Fibroblast of skin of right biceps (primary cell): ENCODE results near the gene PBX1.

Source experiments
- DNase-seq: peaks from one replicate; pipeline ENCODE4 v3.0.0-alpha.2; 2013

Gene PBX1

GRCh38 chr1:164735315-164736052 is 176.5 kb downstream of the PBX1 start:
- peak; percentile 63 for DNase-seq

DNA sequence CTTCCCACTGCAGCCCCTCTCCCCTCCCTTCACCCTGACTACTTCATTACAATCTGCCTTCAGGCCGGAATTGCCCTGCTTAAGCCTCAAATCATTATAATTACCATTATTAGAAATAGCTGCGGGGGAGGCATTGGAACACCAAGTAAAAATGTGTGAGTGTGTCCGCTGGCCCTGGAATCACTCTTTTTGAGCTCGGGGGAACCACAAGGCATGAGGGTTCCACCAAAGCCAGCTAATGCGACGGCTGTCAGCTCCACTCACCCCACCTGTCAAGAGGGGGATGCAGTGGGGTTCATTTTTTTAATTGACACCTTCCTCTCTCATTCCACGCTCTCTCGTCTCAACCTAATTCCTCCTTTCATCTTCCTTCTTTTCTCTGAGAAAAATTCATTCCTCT is 177.2 kb downstream of the PBX1 start:
- no peak for DNase-seq

GRCh38 chr1:164739189-164739588 is 180.2 kb downstream of the PBX1 start:
- DNase-seq, result no peak

GRCh38 chr1:164740000-164740526 is 181.1 kb downstream of the PBX1 start:
- no peak for DNase-seq

- no peak for DNase-seq
Observed at GRCh38 chr1:164742745-164743144, 183.8 kb downstream of the PBX1 start.

- no peak for DNase-seq
Observed at GRCh38 chr1:164743976-164744375, 185.0 kb downstream of the PBX1 start.

GRCh38 chr1:164745736-164746135 is 186.8 kb downstream of the PBX1 start:
- DNase-seq, result no peak

GRCh38 chr1:164746632-164747031 is 187.6 kb downstream of the PBX1 start:
- DNase-seq, result no peak

DNA sequence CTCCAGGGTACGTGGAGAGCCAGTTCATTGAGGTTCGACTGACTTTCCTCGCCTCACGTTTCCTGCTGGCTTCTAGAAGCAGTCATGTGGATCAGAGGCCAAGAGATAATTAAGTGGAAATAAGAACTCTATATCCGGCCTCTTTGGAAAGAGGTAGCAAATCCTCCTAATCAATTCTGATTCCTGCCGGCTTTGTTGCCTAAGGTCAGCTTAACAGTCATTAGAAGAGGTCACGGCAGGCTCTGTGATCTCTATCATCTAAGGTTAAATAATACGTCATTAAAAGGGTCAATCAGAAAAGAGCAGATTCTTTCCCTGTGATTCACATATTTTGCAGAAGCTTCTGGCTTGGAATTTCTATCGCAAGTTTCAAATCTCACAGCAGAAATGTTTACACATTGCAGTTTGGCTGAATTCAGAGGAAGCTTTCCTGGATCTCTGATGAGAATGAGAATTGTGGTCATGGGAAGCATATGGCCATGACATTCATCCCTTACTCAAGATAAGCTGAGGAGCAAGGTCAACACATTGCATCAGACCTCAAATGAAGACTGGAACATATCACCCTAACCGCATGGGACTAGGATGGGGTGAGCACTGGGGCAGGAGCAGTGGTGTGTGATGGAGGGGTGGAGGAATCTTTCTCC is 189.4 kb downstream of the PBX1 start:
- DNase-seq, result peak; percentile 90

DNA sequence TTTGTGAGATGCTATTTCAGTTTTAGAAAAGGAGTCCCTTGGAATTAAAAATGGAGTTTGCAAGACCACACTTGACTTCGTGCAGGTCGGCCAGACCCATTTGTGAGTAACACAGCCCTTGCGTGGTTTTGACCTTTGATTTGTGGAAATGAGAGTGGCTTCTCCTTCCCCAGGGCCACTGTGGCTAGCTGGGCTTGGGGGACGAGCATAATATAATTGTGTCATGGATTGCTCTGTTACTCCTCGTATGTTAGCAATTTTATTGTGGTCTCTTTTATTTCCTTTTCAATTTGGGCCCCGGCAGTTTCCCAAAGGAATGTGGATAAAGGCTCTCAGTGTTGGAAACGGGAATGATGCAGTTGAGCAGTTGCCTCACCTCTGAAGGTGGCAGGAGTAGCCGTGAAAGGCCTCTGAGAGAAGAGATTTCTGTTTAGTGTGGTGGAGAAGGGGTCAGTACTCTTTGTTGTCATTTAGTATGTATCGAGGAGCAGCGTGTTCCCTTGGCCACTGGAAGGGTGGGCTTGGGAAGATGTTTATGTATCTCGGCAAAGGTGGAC is 194.6 kb downstream of the PBX1 start:
- DNase-seq, result peak; percentile 60

- peak; percentile 49 for DNase-seq
Observed at GRCh38 chr1:164754088-164754600, 195.2 kb downstream of the PBX1 start.

DNA sequence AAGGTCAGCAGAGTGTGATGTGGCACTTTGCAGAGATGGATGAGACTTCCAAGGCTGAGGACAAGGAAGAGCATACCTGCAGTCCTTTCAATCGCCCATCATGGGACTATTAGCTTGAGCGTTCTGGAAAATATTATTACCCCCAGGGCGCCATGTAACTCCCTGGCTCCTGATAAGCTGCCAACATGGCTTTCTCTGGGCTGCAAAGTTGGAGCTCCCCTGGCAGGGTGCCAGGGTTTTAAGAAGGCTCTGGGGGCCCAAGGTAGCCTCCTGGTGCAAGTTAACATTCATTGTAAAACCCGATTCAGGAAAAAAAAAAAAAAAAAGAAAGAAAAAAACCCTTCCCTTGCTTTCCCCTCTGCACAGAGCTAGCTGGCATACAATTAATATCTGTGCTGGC is 196.7 kb downstream of the PBX1 start:
- DNase-seq, result no peak

DNA sequence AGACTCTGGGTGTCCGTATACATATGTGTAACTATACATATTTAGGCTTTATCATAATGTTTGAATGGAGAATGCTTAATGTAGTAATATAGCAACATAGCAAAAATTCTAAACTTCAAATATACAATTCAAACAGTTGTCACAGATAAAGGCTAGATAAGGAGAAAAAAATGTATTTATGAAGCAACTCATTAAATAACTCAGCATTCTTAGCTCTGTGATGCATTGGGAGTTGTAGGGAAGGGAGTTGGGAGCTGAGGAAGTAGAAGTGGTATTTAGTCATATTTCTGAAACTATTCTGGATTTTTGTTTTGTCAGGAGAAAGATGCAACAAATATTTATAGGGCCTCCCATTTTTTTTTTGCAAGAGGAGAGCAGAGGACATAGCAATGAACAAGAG is 197.8 kb downstream of the PBX1 start:
- no peak for DNase-seq

DNA sequence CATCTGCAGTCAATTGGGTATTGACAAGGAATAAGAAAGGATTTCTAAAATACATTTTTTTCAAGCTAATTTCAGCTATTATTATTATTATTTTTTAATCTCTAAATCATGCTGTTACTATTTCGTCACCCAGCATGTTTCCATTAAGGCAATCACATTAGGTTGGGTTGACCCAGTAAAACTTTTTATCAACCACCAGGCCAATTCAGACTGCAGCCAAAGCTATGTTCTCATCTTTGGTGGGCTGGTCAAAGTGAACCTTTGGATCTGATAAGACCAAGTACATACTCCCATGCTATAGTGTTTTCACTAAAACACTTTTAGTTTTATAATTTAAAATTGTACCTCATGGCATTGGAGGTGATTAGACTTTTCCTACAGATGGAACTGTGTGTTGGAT is 198.6 kb downstream of the PBX1 start:
- DNase-seq, result no peak

GRCh38 chr1:164759144-164759920 is 200.3 kb downstream of the PBX1 start:
- no peak for DNase-seq

DNA sequence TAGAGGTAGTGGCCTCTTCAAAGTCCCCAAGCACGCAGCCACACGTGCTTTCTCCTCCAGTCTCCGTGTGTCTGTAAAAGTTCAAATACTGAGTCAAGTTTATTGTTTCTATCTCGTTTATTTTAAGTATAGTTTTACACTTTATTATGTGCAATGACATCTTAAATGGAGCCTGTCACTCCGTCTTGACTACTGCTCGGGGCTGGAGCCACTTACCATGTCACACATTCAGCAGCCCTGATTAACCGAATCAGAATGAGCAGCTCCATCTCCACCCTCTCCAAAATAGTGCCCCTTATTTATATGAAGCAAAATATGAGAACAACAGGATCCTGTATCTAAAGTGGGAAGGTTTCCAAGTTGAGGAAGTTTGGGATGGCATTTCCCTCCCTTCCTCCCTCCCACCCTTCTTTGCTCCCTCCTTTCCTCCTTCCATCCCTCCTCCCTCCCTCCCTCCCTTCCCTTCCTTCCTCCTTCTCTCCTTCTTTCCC is 201.0 kb downstream of the PBX1 start:
- no peak for DNase-seq

DNA sequence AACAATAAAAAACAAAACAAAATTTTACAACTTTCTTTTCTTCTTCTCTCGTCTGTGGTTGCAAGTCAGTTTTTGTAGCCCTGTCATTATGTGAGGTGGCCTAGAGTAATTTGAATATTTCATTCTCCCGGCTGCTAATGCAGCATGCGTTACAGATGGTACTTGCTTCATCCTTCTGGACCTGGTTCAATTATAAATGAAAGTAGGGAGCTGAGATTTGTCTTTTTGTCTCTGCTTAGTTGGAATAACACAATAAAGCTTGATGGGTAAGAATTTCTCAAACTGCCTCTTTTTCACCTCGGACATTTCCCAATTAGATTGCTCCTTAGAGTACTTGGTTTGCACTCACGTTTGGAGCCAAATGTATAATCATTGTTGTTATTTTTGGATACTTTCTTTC is 201.6 kb downstream of the PBX1 start:
- DNase-seq, result no peak

DNA sequence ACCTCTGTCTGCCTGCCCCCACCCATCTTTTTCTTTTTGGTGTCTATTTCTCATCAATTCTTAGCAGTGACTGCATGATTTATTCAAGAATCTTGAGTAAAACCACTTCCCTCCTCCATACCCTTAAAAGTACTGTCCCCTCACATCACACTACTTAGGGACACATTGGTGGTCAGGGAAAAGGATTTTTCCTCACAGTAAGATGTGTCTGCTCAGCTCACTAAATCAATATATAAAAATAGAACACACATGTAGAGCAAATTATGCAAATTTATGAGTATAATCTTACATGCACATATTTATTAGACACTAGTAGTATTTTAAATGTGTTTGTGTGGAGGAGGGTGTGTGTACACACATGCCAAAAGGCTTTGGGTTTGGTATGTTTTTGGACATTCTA is 202.0 kb downstream of the PBX1 start:
- DNase-seq, result no peak

DNA sequence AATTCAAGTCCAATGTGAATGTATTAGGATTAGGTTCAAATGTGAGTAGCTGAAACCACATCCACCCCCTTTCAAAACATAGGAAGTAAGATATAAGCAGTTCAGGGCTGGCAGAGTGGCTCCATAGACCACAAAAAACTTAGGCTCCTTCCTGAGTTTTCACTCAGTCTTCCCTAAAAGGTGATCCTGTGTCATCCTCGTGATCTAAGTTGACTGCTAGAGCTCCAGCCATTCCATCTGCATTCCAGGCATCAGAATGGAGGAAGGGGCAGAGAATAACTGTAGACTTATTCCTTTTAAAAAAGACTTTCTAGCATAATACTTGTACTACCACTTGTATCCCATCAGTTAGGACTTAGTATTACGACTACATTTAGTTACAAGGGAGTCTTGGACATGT is 204.1 kb downstream of the PBX1 start:
- no peak for DNase-seq

DNA sequence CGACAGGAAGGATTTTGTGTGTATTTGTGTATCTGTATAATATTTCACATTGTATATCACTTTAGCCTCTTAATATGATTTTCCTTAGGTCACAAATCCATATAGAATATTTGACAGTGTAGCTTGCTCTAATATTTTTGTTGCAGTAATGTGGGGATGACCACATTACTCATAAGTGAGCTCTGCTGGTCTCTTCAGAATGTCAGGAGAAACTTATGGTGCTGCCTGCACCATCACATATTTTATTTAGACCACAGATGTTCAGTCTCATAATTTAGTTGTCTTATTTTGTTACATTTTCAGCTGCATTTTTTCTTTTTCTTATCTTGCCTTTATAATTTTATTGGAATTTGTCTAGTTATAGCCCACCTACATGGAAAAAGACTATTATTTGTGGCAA is 205.3 kb downstream of the PBX1 start:
- DNase-seq, result peak; percentile 57

GRCh38 chr1:164765557-164765956 is 206.6 kb downstream of the PBX1 start:
- DNase-seq, result peak; percentile 95

GRCh38 chr1:164765992-164766720 is 207.2 kb downstream of the PBX1 start:
- no peak for DNase-seq
